WTC11 (cell line): ENCODE data around the gene TSPO2. TPM values are rescaled to one million over a fixed set of nuclear protein-coding genes. Genes with fewer than 3 reads are reported as not detected.

Source experiments
- ATAC-seq: fragments of 200-7000 bp; cut with Tn5 transposase; 2 replicates; pipeline ENCODE4 v1.10.0; 2021; ENCODE audit warnings: mild to moderate bottlenecking, moderate library complexity
- CTCF ChIA-PET: fragments of 300-600 bp; sonication (Branson Sonifier 250); formaldehyde crosslinking; loops from one replicate; lab custom pipeline; 2021; ENCODE audit warnings: antibody characterized with exemption; lab: Charles Lee
- POLR2A ChIA-PET: fragments of 350-600 bp; sonication (Branson Sonifier 250); formaldehyde crosslinking; loops from one replicate; lab custom pipeline; 2021; ENCODE audit warnings: antibody characterized with exemption; lab: Charles Lee
- DNase-seq: peaks from one replicate; pipeline ENCODE4 v3.0.0; 2021; ENCODE audit warnings: low spot score
- H3K27ac Mint-ChIP-seq: 2 replicates; pipeline ENCODE4 v1.8.0; 2021; ENCODE audit warnings: mixed read lengths
- H3K27me3 Mint-ChIP-seq: 2 replicates; pipeline ENCODE4 v1.8.0; 2021; ENCODE audit warnings: low read depth, mild to moderate bottlenecking, moderate library complexity, mixed read lengths
- H3K36me3 Mint-ChIP-seq: 2 replicates; pipeline ENCODE4 v1.8.0; 2021; ENCODE audit warnings: mixed read lengths
- H3K4me1 Mint-ChIP-seq: 2 replicates; pipeline ENCODE4 v1.8.0; 2022; ENCODE audit warnings: mixed read lengths
- H3K4me3 Mint-ChIP-seq: 2 replicates; pipeline ENCODE4 v1.8.0; 2021; ENCODE audit warnings: mild to moderate bottlenecking, moderate library complexity, mixed read lengths
- H3K9me3 Mint-ChIP-seq: 2 replicates; pipeline ENCODE4 v1.8.0; 2021; ENCODE audit warnings: mixed read lengths
- ETV6 ChIP-seq: sonication (generic); formaldehyde crosslinking; IDR thresholded peaks from 2 replicates; pipeline ENCODE4 v1.8.1; 2022; ENCODE audit warnings: mild to moderate bottlenecking, missing genetic modification reagents
- FOXK1 ChIP-seq: sonication (generic); formaldehyde crosslinking; IDR thresholded peaks from 2 replicates; pipeline ENCODE4 v1.8.0; 2022; ENCODE audit warnings: mild to moderate bottlenecking, moderate library complexity, missing genetic modification reagents
- FOXP1 ChIP-seq: sonication (generic); formaldehyde crosslinking; IDR thresholded peaks from 2 replicates; pipeline ENCODE4 v1.8.0; 2022; ENCODE audit warnings: missing genetic modification reagents, mild to moderate bottlenecking, moderate library complexity, borderline replicate concordance
- KAT7 ChIP-seq: sonication (generic); formaldehyde crosslinking; IDR thresholded peaks from 2 replicates; pipeline ENCODE4 v1.8.1; 2023; ENCODE audit warnings: missing genetic modification reagents, mild to moderate bottlenecking, borderline replicate concordance
- NFATC4 ChIP-seq: fragments of 250-450 bp; sonication (Bioruptor Pico); IDR thresholded peaks from 2 replicates; pipeline ENCODE4 v1.9.0; 2021; ENCODE audit warnings: mild to moderate bottlenecking
- SMAD4 ChIP-seq: sonication (generic); formaldehyde crosslinking; IDR thresholded peaks from 2 replicates; pipeline ENCODE4 v1.8.0; 2022; ENCODE audit warnings: mild to moderate bottlenecking, missing genetic modification reagents
- TP53 ChIP-seq: sonication (generic); formaldehyde crosslinking; IDR thresholded peaks from 2 replicates; pipeline ENCODE4 v1.8.1; 2023; ENCODE audit warnings: mild to moderate bottlenecking, missing genetic modification reagents
- USF1 ChIP-seq: sonication (generic); formaldehyde crosslinking; IDR thresholded peaks from 2 replicates; pipeline ENCODE4 v1.8.0; 2022; ENCODE audit warnings: mild to moderate bottlenecking, missing genetic modification reagents
- ZBTB21 ChIP-seq: sonication (generic); formaldehyde crosslinking; IDR thresholded peaks from 2 replicates; pipeline ENCODE4 v1.8.1; 2023; ENCODE audit warnings: mild to moderate bottlenecking, missing genetic modification reagents, borderline replicate concordance
- ZNF263 ChIP-seq: sonication (generic); formaldehyde crosslinking; IDR thresholded peaks from 2 replicates; pipeline ENCODE4 v1.8.1; 2022; ENCODE audit warnings: low read depth, mild to moderate bottlenecking, moderate library complexity, missing genetic modification reagents
- ZNF396 ChIP-seq: fragments of 250-450 bp; sonication (Bioruptor Pico); IDR thresholded peaks from 2 replicates; pipeline ENCODE4 v1.8.0; 2021; ENCODE audit warnings: mild to moderate bottlenecking, moderate library complexity, borderline replicate concordance
- ZNF416 ChIP-seq: fragments of 250-450 bp; sonication (Bioruptor Pico); IDR thresholded peaks from 2 replicates; pipeline ENCODE4 v1.9.0; 2021; ENCODE audit warnings: mild to moderate bottlenecking, inconsistent platforms
- ZNF423 ChIP-seq: fragments of 250-450 bp; sonication (Bioruptor Pico); IDR thresholded peaks from 2 replicates; pipeline ENCODE4 v2.1.2; 2022; ENCODE audit warnings: mild to moderate bottlenecking, moderate library complexity
- ZNF512 ChIP-seq: sonication (generic); formaldehyde crosslinking; IDR thresholded peaks from 2 replicates; pipeline ENCODE4 v1.8.1; 2022; ENCODE audit warnings: missing genetic modification reagents, borderline replicate concordance
- total RNA-seq: library from RNA; stranded (reverse); gene quantifications from 3 replicates; pipeline ENCODE4 v1.2.3, GENCODE V29; 2021
- TF ChIP-seq, protein P1 (sequence below): fragments of 250-450 bp; sonication (Bioruptor Pico); IDR thresholded peaks from 2 replicates; pipeline ENCODE4 v1.9.0; 2021; ENCODE audit warnings: mild to moderate bottlenecking
- TF ChIP-seq, protein P2 (sequence below): sonication (generic); formaldehyde crosslinking; IDR thresholded peaks from 2 replicates; pipeline ENCODE4 v1.8.1; 2023; ENCODE audit warnings: mild to moderate bottlenecking, missing genetic modification reagents, borderline replicate concordance
- TF ChIP-seq, protein P3 (sequence below): sonication (generic); formaldehyde crosslinking; IDR thresholded peaks from 2 replicates; pipeline ENCODE4 v1.8.0; 2022; ENCODE audit warnings: mild to moderate bottlenecking, missing genetic modification reagents
- TF ChIP-seq, protein P4 (sequence below): sonication (generic); formaldehyde crosslinking; IDR thresholded peaks from 2 replicates; pipeline ENCODE4 v1.8.1; 2023; ENCODE audit warnings: mild to moderate bottlenecking, missing genetic modification reagents, moderate library complexity
- TF ChIP-seq, protein P5 (sequence below): sonication (generic); formaldehyde crosslinking; IDR thresholded peaks from 2 replicates; pipeline ENCODE4 v1.8.0; 2022; ENCODE audit warnings: mild to moderate bottlenecking, missing genetic modification reagents
- TF ChIP-seq, protein P6 (sequence below): sonication (generic); formaldehyde crosslinking; IDR thresholded peaks from 2 replicates; pipeline ENCODE4 v1.8.1; 2023; ENCODE audit warnings: mild to moderate bottlenecking, missing genetic modification reagents, moderate library complexity

TSPO2 gene
- total RNA-seq, 1 experiment from 2014 or later = not detected

DNA sequence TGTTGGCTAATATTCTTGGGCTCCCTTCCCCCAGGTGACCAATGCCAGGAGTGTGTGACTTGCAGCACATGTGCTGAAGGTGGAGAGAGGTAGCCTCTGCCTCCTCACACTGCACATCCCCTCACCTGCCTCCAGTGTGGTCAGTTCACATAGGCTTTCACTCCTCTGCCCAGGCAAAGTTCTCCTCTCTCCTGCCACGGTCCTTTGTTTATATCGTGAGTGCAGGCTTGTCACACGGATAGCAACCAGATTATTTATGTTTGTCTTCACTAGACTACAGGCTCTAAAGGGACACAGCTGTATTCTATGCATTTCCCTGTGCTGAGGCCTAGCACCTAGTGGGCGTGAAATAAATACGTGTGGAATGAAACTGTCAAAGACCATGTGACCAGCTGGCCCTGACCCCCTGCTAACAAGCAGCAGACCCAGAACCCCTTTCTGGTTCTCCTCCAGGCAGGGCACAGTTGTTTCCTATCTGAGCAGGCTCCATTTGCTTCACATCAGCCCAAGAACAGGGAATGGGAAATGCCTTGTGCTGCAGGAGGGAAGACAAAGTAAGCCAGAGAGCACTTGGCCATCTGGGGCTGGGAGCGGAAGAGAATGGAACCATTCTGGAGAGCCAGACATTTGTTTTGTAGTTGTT lies 45.6 kb upstream of the TSPO2 start (continued):
- TF ChIP-seq, protein P1, sequence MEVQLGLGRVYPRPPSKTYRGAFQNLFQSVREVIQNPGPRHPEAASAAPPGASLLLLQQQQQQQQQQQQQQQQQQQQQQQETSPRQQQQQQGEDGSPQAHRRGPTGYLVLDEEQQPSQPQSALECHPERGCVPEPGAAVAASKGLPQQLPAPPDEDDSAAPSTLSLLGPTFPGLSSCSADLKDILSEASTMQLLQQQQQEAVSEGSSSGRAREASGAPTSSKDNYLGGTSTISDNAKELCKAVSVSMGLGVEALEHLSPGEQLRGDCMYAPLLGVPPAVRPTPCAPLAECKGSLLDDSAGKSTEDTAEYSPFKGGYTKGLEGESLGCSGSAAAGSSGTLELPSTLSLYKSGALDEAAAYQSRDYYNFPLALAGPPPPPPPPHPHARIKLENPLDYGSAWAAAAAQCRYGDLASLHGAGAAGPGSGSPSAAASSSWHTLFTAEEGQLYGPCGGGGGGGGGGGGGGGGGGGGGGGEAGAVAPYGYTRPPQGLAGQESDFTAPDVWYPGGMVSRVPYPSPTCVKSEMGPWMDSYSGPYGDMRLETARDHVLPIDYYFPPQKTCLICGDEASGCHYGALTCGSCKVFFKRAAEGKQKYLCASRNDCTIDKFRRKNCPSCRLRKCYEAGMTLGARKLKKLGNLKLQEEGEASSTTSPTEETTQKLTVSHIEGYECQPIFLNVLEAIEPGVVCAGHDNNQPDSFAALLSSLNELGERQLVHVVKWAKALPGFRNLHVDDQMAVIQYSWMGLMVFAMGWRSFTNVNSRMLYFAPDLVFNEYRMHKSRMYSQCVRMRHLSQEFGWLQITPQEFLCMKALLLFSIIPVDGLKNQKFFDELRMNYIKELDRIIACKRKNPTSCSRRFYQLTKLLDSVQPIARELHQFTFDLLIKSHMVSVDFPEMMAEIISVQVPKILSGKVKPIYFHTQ (CRISPR knock-in tag) = 0 out of 2 replicates have a peak, but pooled peaks have one; percentile 18
- TF ChIP-seq ZNF396 (CRISPR knock-in tag) (no peak), FOXP1 (CRISPR knock-in tag) (no peak), USF1 (CRISPR knock-in tag) (0 out of 2 replicates have a peak, but pooled peaks have one; percentile 39), KAT7 (CRISPR knock-in tag) (no peak)
- TF ChIP-seq, protein P2, sequence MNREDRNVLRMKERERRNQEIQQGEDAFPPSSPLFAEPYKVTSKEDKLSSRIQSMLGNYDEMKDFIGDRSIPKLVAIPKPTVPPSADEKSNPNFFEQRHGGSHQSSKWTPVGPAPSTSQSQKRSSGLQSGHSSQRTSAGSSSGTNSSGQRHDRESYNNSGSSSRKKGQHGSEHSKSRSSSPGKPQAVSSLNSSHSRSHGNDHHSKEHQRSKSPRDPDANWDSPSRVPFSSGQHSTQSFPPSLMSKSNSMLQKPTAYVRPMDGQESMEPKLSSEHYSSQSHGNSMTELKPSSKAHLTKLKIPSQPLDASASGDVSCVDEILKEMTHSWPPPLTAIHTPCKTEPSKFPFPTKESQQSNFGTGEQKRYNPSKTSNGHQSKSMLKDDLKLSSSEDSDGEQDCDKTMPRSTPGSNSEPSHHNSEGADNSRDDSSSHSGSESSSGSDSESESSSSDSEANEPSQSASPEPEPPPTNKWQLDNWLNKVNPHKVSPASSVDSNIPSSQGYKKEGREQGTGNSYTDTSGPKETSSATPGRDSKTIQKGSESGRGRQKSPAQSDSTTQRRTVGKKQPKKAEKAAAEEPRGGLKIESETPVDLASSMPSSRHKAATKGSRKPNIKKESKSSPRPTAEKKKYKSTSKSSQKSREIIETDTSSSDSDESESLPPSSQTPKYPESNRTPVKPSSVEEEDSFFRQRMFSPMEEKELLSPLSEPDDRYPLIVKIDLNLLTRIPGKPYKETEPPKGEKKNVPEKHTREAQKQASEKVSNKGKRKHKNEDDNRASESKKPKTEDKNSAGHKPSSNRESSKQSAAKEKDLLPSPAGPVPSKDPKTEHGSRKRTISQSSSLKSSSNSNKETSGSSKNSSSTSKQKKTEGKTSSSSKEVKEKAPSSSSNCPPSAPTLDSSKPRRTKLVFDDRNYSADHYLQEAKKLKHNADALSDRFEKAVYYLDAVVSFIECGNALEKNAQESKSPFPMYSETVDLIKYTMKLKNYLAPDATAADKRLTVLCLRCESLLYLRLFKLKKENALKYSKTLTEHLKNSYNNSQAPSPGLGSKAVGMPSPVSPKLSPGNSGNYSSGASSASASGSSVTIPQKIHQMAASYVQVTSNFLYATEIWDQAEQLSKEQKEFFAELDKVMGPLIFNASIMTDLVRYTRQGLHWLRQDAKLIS (CRISPR knock-in tag) = no peak
- TF ChIP-seq, protein P3, sequence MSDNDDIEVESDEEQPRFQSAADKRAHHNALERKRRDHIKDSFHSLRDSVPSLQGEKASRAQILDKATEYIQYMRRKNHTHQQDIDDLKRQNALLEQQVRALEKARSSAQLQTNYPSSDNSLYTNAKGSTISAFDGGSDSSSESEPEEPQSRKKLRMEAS = peak; percentile 44; the same call in 1 of the 2 replicates
- TF ChIP-seq, protein P4, sequence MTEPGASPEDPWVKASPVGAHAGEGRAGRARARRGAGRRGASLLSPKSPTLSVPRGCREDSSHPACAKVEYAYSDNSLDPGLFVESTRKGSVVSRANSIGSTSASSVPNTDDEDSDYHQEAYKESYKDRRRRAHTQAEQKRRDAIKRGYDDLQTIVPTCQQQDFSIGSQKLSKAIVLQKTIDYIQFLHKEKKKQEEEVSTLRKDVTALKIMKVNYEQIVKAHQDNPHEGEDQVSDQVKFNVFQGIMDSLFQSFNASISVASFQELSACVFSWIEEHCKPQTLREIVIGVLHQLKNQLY (CRISPR knock-in tag) = no peak

DNA sequence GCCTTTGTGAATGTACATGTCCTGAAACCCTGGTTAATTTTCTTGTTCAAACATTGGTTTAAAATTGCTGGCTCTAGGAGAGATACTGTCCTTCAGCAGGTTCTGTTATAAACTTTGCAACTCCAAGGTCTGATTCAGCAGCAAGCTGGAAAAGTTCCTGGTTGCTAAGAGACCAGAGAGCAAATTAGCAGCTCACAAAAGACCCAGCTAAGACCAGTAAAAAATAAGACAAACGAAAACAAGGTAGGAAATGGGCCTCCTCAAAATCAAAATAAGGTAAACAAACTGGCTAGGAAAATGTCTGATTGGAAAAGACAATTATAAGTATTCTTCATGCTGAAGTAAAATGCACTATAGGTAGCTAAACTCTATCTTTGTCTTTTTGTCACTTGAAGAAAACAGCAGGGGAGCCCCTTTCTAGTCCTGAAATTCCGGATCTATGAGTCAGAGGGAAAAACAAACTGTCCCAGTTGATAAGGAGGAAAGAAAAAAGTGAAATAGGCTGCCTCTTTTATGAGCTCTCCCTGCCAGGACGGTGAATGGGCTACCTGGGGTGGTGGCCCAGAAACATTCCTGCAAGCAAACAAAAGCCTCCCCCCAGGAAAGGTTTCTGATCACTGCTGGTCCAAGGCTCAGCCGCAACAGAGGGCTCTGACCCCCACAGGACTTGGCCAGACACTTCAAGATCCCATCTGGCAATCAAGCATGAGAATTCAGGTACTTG lies 44.9 kb upstream of the TSPO2 start:
- Mint-ChIP-seq H3K4me3 (peak overlapping the region; percentile 35), H3K27me3 (peaks cover 11% of the 10 kb centered on the region; the same call in 1 of the 2 replicates), H3K36me3 (no peaks in the 10 kb centered on the region), H3K9me3 (0 out of 2 replicates have a peak, but pooled peaks cover 4% of the 10 kb centered on the region), H3K27ac (peak overlapping the region; percentile 95), H3K4me1 (peaks cover 67% of the 10 kb centered on the region)
- POLR2A ChIA-PET = no interaction called here
- ATAC-seq = peak; percentile 75
- CTCF ChIA-PET = interaction anchor here (0.6 to 4.6 kb wide), 18 partner anchors 15 to 1694 kb away, joined by 3 to 97 read pairs (median 4); partner anchors contain the start of gene UNC5CL
- DNase-seq = peak; percentile 70
- TF ChIP-seq ZBTB21 (no peak), FOXK1 (0 out of 2 replicates have a peak, but pooled peaks have one; percentile 48), SMAD4 (no peak), ZNF423 (peak; percentile 91), ETV6 (no peak), TP53 (CRISPR knock-in tag) (no peak), ZNF416 (CRISPR knock-in tag) (peak; percentile 94), NFATC4 (CRISPR knock-in tag) (no peak), ZNF512 (CRISPR knock-in tag) (no peak), ZNF263 (CRISPR knock-in tag) (no peak)
- TF ChIP-seq, protein P5, sequence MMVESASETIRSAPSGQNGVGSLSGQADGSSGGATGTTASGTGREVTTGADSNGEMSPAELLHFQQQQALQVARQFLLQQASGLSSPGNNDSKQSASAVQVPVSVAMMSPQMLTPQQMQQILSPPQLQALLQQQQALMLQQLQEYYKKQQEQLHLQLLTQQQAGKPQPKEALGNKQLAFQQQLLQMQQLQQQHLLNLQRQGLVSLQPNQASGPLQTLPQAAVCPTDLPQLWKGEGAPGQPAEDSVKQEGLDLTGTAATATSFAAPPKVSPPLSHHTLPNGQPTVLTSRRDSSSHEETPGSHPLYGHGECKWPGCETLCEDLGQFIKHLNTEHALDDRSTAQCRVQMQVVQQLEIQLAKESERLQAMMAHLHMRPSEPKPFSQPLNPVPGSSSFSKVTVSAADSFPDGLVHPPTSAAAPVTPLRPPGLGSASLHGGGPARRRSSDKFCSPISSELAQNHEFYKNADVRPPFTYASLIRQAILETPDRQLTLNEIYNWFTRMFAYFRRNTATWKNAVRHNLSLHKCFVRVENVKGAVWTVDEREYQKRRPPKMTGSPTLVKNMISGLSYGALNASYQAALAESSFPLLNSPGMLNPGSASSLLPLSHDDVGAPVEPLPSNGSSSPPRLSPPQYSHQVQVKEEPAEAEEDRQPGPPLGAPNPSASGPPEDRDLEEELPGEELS (CRISPR knock-in tag) = peak; percentile 37; the same call in 1 of the 2 replicates
- TF ChIP-seq, protein P6, sequence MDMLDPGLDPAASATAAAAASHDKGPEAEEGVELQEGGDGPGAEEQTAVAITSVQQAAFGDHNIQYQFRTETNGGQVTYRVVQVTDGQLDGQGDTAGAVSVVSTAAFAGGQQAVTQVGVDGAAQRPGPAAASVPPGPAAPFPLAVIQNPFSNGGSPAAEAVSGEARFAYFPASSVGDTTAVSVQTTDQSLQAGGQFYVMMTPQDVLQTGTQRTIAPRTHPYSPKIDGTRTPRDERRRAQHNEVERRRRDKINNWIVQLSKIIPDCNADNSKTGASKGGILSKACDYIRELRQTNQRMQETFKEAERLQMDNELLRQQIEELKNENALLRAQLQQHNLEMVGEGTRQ (CRISPR knock-in tag) = no peak
